HG03521 (cell line): ENCODE measurements around the gene BAIAP2.

Experiments used
- ATAC-seq: cut with Tn5 transposase; IDR thresholded peaks from one replicate; pipeline ENCODE4 v1.9.1; 2021; ENCODE audit warnings: mild to moderate bottlenecking, moderate library complexity; ENCODE audit not compliant: unreplicated experiment

BAIAP2 gene

DNA sequence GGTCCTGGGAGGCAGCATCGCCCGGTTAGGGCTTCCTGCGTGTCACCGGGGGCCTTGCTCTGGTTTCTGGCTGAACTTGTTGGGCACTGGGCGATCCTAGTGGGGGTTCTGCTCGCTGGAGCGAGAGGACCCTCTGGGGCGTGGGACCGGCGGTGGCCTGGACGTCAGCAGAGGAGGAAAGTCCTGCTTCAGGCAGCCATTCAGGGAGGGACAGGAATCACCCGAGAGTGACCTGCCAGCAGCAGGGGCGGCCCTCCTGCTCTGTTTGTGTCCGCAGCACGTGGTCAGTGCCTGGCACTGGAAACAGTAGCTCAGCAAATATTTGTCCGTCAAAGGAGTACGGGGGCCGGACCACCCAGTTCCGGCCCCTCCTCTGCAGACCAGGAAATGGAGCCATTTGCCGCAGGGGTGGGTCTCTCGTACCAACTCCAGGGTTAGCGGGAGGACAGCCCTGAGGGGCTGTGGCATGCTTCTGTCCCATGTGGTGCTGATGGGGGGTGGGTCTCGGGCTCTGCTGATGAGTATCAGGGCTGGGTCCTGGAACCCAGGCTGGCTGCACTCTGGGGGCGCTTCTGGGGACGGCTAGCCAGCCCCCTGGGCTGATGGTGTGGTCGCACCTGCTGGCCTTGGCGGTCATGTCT, 48.3 kb downstream of the BAIAP2 start:
- no peak for ATAC-seq

DNA sequence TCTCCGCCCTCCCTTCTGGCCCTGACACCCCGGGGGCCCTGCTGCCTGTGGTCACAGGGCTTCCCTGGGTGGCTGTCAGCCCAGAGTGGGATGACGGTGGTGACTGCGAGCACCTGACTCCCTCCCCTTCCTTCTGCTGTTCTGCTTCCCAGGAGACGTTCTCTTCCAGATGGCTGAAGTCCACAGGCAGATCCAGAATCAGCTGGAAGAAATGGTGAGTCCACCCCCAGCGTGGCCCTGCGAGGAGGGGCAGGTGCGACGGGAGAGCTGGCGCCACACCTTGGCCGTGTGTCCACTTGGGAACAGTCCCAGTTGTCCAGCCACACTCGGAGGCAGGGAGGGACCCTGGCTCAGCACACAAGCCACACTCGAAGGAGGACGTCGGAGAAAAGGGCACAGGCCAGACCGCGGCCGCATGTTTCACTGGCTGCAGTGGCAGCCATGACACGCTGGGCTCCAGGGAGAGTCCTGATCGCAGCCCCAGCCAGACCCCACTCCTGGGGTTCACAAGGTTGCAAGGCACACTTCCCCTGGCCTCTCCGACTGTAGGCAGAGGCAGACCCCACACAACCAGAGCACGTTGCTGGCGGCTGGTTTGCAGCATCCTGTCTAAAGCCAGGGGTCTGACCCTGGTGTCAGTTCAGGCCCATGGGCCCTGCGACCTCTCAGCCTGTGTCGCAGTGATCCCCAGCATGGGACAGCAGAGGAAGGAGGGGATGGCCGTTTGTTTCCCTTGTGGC, 49.9 kb downstream of the BAIAP2 start:
- no peak for ATAC-seq

DNA sequence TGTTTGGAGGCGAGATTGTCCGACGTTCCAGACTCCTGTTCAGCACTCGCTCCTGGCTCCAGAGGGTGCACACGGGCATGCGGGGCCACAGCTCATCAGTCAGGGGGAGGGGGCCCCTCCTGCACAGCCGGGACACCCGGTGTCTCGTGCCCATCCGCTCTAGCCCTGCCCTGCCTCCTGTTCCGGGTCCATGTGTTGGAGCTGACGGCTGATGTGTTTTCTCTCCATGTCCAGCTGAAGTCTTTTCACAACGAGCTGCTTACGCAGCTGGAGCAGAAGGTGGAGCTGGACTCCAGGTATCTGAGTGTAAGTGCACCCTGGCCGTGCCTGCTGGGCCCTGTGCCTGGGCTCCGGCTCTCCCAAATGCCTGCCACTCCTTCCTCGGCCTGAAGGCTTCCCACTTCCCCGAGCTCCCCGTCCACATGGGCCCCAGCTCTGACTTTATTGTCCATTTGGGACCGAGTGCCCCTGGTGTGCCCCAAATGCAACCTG, 50.5 kb downstream of the BAIAP2 start:
- no peak for ATAC-seq

DNA sequence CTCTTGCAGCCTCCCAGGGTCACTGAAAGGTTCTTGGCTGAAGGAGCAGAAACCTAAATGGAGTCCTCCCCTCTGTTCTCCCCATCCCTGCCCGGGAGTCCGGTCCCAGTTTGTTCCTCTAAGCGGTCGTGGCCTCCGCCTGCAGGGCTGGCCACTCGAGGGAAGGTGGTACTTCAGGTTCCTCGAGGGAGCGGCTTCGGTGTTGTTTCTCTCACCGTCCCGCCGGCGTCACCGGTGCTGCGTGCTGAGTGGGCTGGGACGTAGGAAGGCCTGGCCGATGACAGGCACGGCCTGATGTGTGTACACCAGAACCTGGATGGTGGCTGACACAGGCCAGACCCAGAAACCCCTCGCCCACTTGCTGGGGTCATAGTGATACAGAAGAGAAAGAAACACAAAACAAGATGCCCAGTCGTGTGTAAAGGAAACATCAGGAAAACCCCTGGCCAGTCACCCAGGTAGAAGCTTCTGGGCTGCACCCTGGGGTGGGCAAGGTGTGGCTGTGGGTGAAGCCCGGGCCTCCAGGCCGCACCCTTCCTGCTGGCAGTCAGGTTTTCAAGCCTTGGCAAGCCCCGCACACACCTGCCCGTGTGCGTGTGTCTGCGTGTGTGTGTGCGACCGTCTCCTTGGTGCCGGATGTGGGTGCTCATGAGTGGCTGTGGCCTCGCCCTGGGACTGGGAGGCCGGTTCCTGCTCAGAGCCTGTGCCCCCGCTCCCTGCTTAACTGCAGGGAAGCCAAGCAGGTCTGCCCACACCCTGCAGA, 52.0 kb downstream of the BAIAP2 start:
- no peak for ATAC-seq

DNA sequence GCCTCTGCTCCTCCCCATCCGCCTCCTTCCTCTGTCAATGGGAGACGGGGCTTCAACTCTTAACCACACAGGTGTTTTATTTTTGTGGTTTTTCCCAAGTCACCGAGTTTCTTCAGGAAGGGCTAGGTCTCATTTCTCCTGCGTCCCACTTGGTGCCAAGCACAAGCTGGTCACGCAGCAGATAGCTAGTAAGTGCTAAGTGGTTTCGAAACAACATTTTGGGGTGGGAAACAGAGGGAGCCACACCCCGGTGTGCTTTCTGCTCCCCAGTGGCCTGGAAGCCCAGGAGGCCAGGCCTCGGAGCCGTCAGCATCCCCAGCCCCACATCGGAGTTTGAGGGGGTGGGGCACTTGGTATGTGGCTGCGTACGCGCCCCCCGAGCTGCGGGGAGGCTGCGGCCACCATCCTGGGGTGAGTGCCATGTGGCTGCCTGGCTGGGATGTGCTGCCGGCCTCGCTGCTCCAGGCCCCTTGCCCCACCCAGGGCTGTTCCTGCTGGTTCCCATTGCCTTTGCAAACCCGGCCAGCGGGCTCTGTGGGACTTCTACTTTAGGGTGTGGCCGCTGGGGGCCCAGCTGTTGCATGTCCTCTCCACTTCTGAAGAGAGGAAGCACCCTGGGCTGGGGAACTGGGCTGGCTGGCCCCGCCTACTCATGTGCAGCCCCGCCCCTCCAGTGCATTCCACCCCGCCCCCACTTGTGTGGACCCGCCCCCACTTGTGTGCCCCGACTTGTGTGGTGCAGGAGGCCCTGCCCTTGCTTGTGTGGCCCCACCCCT, 55.6 kb downstream of the BAIAP2 start:
- no peak for ATAC-seq

DNA sequence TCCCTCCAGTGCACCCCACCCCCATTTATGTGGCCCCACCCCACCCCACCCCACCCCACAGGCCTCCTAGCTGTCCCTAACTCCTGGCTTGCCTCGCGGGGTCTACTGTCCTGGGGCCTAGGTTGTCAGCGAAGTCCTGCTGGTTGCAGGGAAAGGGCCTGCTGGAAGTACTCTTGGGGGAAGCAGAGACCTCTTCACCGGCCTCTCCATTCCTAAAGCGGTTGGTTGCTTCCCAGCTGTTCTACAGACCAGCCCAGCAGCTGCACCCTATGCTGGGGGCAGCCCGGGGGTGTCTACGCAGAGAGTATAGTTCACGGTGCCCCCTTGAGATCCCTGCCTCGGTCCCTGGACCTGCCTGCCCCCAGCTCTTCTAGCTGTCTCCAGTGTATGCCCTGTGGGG, 56.2 kb downstream of the BAIAP2 start:
- no peak for ATAC-seq

DNA sequence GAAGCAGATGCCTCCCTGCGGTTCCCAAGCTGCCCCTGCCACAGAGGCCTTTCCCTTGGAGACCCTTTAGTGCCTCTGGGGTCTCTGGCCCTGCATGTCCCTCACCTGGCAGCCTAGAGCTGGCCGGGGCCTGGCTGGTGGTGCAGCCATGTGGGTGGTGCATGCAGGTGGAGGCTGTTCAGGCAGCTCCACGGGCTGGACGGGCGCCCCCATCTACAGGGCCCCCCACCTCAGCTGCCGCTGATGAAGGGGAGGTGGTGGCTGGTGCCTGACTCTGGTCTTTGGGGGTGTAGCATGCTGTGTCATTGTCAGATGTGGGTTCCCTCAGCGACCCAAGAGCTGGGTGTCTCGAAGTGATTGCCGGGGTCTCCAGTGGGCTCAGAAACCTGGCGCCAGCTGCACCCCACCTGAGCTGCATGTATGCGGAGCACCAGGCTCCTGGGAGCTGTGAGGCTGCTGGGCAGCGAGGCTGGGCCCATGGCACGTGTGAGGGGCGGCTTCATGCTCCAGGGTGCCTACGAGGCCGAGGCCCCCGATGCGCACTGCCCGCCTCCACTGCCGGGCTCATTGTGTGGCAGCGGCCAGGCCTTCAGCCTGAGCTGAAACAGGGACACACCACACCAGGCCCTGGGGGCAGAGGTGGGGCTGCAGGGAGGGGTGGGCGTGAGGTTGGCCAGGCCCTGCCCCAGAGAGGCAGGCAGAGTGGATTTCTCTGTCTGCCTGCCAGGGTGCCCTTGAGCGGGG, 57.0 kb downstream of the BAIAP2 start:
- no peak for ATAC-seq

DNA sequence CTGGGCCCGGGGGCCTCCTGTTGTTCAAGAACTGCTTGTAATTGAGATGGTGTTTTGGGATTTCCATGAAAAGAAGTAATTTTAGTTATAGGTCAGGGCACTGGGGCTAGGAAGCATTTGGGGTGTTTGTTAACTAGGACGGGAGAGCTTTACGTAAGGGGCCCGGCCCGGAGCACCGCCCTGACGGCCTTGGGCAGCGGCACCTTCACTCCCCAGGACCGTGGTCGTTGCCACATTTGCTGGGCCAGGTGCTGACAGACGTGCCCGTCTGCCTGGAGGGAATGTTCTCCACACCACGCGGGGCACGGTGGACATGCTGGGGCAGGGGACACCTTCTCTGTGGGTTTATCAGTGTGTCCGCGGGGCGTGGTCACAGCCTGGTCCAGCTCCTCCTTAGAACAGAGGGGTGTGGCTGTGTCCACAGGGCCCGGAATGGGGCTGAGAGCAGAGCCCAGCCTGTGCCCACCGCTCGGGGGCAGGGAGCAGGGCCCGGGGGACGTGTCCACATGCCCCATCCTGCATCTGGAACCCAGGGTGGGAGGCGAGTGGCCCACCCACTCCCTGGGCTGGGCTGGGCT, 57.7 kb downstream of the BAIAP2 start:
- no peak for ATAC-seq

DNA sequence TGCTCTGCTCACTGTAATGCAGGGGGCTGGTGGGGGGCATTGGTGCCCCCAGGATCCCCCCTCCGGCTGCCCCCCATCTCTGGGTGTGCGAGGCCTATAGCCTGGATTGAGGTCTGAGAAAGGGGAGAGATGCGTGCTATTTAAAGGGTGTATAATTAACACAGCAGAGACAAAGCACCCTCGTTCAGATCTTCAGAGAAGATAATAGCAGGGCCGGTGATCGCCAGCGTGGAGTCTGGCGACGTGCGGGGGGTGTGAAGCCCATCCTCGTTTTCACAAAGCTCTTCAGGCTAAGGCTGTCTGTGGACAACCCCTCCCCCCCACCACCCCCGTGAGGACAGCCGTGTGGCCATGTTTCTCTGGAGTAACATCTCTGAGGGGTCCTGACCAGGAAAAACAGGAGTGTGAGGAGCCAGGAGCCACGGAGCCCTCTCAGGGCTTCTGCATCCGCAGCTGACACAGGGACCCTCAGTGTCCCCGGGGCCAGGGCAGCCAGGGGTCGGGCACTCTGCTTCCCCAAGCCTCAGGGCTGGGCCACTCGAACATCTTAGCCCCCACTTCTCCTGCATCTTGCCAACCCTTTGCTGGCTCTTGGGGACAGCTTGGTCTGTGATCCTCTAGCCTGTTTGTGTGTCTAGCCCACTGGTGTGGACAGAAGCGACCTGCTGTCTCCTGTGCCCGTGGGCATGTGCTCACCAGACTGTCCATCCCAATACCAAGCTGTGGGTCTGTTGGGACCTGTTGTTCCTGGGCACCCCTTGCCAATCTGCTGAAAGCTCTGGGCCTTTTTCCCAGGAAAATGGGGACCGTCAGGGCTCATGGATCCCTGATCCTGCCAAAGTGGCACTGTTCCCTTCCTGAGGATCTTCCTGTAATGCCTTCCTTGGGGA, 58.9 kb downstream of the BAIAP2 start:
- no peak for ATAC-seq

DNA sequence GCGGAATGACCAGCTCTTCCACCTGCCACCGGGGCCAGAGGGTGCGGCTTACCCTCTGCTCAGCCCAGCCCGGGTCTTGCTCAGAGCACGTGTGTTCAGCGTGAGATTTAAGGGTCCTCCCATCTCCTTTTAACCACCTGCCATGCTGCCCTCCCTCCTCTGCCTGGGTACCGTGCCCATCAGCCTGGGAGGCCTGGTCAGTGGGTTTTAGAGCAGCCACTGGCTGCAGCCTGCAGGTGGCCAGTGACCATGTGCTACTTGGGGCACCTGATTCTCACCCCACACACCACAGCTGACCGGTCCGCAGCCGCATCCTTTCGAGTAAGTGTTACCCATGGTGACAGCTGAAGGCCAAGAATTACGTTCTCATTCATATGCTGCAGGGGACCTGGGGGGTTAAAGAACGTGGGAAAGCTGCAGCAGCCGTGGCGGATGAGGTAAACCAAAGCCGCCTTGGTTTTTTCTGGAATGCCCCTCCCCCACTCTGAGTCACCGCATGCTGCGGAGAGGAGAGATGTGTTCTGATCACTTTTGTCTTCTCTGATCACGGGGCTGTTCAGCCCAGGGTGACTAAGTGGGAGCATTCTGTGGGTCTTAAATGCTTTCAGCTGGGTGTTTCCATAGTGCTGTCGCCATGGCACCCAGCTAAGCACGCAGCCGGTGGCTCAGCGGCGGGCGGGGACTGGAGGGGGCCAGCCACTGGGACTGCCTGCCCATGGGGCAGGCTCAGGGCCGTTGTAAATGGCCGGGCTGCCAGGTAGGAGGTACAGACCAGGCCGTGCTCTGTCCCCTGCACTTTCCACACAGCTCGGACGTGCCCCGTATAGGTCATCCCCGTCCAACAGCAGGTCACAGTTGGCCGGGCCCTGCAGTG, 59.8 kb downstream of the BAIAP2 start:
- ATAC-seq: no peak

DNA sequence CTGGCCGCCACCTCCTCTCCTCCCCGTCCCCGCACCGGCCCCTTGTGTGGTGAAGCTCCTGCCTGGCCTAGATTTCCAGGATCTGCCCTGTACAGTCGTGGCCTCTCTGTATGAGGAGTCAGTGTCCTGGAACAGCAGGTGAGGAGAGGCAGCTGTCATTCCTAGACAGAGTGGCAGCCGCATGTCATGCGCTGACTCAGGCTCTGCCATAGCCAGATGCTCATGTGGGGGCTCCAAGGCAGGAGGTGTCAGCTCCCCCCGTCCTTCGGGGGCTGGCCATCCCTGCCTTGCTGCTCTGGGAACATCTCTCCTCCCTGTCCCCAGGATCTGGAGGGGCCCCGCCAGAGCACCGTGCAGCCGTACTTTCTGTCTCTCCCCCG, 60.4 kb downstream of the BAIAP2 start:
- ATAC-seq: no peak

DNA sequence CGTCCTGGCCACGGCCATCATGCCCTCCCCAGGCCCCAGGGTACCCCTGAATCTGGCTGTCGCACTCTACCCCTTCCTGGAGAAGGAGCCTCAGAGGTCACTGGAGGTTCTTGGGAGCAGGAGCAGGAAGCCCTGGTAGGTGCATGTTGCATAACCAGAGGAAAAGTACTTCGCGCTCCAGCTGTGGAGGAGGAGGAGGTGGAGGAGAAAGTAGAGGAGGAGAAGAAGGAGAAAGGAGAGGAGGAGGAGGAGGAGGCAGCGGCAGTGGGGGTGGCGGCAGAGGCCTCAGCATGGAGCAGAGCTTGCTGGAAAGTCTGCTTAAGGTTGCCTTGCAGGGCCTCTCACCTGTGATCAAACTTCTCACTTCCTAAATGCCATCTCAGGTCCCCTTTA, 61.8 kb downstream of the BAIAP2 start:
- ATAC-seq: no peak

DNA sequence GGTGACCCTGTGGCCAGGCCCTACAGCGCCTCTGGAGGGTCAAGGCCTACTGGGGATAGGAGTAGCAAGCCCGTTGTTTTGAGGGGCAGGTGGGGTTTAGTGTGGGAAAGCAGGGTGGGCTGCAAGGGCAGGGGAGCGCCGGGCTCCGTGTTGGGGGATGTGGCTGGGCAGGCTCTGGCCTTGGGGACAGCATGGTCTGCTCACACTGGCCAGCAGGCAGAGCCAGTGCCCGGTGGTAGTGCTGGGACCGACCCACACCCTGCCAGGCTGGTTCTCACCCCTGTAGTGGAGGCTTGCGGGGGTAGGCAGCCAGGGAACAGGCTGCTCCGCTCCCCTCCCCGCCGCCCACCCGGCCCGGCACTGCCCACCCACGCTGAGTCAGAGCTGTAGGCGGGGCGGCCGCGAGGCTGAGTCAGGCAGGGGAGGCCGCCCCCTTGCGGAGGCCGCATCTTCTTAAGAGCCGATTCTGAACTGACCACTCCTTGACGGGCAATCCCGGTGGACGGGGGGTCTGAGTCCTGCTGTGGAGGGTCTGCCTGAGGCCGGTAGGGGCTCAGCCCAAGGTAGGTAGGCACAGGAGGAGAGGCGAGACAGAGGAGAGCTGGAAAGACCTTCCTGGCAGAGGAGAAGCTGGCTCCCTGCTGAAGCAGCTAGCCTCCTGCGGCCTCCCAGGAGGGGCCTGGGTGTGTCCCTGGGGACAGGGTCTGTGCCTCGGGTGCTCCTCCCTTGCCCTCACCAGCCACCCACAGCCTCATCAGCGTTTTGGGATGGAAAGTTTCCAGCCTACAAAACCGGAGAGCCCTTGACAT, 62.4 kb downstream of the BAIAP2 start:
- no peak for ATAC-seq

DNA sequence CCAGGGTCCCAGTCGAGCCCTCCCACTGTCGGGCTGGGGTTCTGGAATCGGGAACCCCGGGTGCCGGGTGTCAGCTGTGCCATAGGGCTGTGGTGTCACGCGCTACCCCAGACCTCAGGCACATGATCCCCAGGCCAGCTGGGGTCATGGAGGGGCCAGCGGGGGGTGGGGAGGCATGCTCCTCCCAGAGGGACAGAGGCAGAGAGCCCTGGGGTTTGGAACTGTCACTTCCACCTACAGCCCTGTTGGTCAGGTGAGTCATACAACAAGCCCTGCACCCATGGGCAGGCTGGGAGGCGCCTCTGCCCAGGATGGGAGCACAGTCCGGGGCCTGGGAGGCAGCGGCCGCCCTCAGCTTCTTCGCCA, 63.0 kb downstream of the BAIAP2 start:
- no peak for ATAC-seq

DNA sequence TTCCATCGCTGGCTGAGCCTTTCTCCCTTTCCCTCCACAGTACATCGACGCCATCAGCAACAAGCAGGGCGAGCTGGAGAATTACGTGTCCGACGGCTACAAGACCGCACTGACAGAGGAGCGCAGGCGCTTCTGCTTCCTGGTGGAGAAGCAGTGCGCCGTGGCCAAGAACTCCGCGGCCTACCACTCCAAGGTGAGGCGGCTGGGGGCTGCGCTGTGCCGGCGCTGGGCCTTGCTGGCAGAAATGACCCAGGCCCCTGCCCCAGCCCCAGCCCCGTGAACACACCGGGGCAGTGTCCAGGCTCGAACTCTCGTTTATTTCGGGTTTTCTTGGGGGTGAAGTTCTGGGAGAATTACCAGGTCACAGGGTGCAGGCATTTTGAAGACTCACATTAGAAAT, 64.9 kb downstream of the BAIAP2 start:
- ATAC-seq: no peak

DNA sequence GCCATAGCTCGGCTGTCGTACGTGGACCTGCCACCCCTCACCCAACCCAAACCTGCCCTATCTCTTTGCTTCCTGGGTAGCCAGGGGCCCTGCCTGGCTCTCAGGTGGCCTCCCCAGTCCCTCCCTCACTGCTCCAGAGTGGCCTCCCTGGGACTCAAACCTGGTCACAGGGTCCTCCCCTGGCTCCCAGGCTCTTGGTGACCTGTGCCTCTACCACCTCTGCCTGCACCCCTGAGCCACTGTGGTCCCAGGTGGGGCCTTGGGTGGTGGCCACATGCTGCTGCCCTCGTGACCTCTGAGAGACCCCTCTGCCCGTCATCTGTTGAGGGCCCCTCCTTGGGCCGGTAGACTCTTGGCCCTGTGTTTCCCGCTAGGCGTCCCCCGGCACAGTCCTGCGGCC, 65.7 kb downstream of the BAIAP2 start:
- no peak for ATAC-seq

DNA sequence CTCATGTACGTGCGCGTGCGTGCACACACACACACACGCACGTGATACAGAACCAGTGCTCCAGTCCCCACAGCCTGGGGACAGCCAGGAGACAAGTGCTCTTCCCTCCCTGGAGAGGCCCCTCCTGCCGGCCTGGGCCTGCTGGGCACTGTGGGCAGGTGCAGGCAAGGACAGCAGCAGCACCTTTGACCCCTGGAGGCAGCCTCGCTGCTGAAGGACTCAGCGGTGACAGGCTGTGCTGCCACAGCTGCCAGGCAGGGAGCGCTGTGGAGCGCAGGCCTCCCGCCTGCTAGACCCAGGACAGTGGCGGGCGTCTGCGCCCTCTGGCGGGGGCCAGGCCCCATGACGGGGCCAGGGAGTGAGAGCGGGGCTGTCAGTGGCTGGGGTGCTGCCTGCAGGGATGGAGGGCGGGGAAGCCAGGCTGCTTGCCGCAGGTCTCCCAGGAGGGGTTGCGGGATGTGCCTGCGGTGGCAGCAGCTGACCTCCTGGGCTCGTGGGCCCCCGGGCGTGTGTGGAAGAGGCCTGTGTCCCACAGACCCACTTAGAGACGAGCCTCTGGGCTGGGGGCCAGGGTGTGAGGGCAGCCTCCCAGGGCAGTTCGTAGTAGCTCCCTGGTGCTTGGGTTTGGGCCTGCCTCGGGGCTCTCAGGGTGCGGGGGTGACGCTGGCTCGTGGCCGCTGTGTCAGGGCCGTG, 66.8 kb downstream of the BAIAP2 start:
- peak; percentile 62 for ATAC-seq
